Stimulated activated naive CD8-positive, alpha-beta T cell treated with anti-CD3 and anti-CD28 coated beads, Interleukin-15, amount 100 ng/mL, for 72 hours (primary cell): ENCODE results near the gene JSRP1.

Experiments
- ATAC-seq: fragments of 150-1000 bp; cut with Tn5 transposase; 2 replicates; pipeline ENCODE4 v1.10.0; 2021; ENCODE audit warnings: mild to moderate bottlenecking, moderate library complexity
- DNase-seq, 2 donors: peaks; one replicate each; pipeline ENCODE4 v3.0.0; 2021 to 2022
- H3K27ac Mint-ChIP-seq, 2 donors: one replicate each; pipeline ENCODE4 v1.8.0; 2022; ENCODE audit warnings: mild to moderate bottlenecking in 2 of 2, mixed read lengths in 2 of 2, moderate library complexity in 2 of 2
- H3K27me3 Mint-ChIP-seq: one replicate; pipeline ENCODE4 v1.8.0; 2022; ENCODE audit warnings: mixed read lengths
- H3K4me1 Mint-ChIP-seq: one replicate; pipeline ENCODE4 v1.8.0; 2022; ENCODE audit warnings: mild to moderate bottlenecking, mixed read lengths
- H3K4me3 Mint-ChIP-seq, 2 donors: one replicate each; pipeline ENCODE4 v1.8.0; 2022; ENCODE audit warnings: mild to moderate bottlenecking in 2 of 2, mixed read lengths in 2 of 2, moderate library complexity in 1 of 2
- H3K9me3 Mint-ChIP-seq, 2 donors: one replicate each; pipeline ENCODE4 v1.8.0; 2022; ENCODE audit warnings: mixed read lengths in 2 of 2

The JSRP1 gene

GRCh38 chr19:2236314-2237050, 19.7 kb downstream of the JSRP1 start, which contains the start of the genes PLEKHJ1 and SF3A2:
PLEKHJ1 (minus strand) TSS chr19:2236329; CDS start chr19:2236248, 81 bp downstream.
SF3A2 (plus strand) TSS chr19:2236824; CDS start chr19:2243419, 6,595 bp downstream.
- Mint-ChIP-seq H3K27me3 (no peaks in the 10 kb centered on the region), H3K27ac (peak within 1 kb of the TSS; percentile 99), H3K4me1 (peaks cover 86% of the 10 kb centered on the region), H3K4me3 (peak within 1 kb of the TSS; percentile 96 to 99), H3K9me3 (no peaks in the 10 kb centered on the region)
- ATAC-seq = peak; percentile 89
- peak; percentile 99 to 100 for DNase-seq

DNA sequence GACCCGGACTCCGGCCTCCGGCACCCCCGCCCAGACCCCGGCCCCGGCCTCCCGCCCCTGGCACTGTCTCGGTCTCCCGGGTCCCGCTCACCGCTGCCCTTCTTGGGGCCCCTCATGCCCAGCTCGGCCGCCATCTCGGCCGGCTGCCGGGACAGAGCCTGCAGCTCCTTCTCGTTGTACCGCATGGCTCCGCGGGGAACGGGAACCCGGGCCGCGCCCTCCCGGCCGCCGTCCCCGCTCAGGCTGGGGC, 20.2 kb downstream of the JSRP1 start:
- Mint-ChIP-seq H3K27me3 (no peaks in the 10 kb centered on the region), H3K9me3 (no peaks in the 10 kb centered on the region), H3K4me3 (peak overlapping the region; percentile 96 to 99), H3K4me1 (peaks cover 81% of the 10 kb centered on the region), H3K27ac (peak overlapping the region; percentile 99)
- DNase-seq (no peak), ATAC-seq (peak; percentile 83)

DNA sequence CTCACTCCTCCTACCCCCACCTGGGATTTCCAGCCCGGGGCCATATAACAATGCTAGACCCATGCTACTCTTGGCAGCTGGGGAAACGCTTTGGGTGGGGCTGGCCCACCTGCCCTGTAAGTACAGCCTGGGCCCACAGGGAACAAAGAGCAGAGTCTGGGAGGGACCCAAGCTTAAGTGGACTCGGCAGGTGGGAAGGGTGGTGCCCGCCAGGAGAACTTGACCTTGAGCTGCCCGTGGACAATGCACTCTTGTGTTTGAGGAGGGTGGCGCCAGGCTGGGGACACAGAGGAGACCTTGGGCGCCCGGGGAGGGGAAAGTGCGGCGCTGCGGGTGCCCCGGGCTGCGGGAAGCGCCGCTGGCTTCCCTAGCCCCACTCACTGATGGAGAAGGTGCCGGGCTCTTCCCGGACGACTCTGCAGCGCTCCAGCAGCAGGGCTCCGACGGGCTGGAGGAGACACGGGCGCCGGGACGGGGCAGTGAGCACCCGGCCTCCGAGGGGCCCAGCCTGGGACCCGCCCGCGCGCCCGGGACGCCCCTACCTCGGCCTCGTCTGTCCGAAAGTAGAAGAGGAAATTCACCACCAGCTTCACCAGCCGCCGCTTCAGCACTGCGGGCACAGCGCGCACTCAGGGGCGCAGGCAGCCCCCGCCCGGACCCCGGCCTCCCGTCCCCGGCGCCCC, 20.7 kb downstream of the JSRP1 start:
- H3K4me1 Mint-ChIP-seq = peaks cover 76% of the 10 kb centered on the region
- ATAC-seq (peak; percentile 17), DNase-seq (peak in 1 of 2 donors; percentile 36)
- H3K27ac Mint-ChIP-seq = peak overlapping the region; percentile 94 to 96
- H3K9me3 Mint-ChIP-seq = no peaks in the 10 kb centered on the region
- peak overlapping the region; percentile 96 to 99 for H3K4me3 Mint-ChIP-seq
- no peaks in the 10 kb centered on the region for H3K27me3 Mint-ChIP-seq

GRCh38 chr19:2234996-2235380, 21.2 kb downstream of the JSRP1 start:
- H3K4me1 Mint-ChIP-seq = peaks cover 71% of the 10 kb centered on the region

GRCh38 chr19:2233601-2234280, 22.5 kb downstream of the JSRP1 start:
- no peak for ATAC-seq

More at GRCh38 chr19:2234996-2235380, 21.2 kb downstream of the JSRP1 start:
- no peaks in the 10 kb centered on the region for H3K27me3 Mint-ChIP-seq
- peak overlapping the region; percentile 94 to 96 for H3K27ac Mint-ChIP-seq
- no peak for DNase-seq
- peak overlapping the region; percentile 96 to 99 for H3K4me3 Mint-ChIP-seq
- no peak for ATAC-seq
- H3K9me3 Mint-ChIP-seq = no peaks in the 10 kb centered on the region

DNA sequence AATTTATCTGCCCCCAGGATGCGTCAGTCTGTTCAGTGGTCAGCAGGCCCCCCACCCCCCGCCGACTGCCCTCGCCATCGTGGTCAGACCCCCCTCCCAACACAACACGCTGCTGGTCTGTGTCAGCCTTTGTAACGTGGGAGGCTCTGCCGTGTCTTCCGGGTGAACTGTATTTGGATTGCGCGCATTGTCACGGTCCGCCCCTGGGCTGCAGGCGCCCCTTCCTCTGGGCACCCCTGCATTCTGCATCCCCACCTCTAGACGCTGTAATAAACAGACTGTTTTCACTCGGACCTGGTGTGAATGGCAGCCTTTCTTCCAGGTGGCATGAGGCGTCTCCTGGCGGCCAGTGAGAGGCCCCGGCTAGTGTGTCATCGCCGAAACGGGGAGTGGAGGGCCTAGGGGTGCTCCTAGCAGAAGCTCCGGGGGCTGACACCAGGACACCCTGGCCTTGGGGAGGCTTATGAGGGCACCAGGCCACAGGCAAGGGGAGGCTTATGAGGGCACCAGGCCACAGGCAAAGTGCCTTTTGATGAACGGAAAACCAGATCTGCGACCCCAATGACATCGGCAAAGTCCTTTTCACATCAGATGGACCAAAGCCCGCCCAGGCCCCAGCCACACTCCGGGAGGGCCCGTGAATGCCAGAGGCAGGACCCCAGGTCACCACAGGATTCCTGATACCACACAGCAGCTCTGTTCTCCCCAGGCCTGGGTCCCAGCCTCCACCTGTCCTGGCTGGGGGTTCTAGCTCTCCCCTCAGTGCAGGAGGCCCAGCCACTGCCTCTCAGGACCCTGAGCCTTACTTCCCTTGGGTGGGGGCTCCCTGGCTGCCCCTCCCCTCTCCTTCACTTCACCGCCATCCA, 23.7 kb downstream of the JSRP1 start:
- peak overlapping the region; percentile 50 to 81 for H3K27ac Mint-ChIP-seq
- DNase-seq (no peak), ATAC-seq (no peak)
- no peaks in the 10 kb centered on the region for H3K9me3 Mint-ChIP-seq
- H3K27me3 Mint-ChIP-seq = no peaks in the 10 kb centered on the region
- peaks cover 46% of the 10 kb centered on the region for H3K4me1 Mint-ChIP-seq
- H3K4me3 Mint-ChIP-seq = peak overlapping the region in 1 of 2 donors; percentile 13

More at GRCh38 chr19:2233601-2234280, 22.5 kb downstream of the JSRP1 start:
- H3K27ac Mint-ChIP-seq = peak overlapping the region in 1 of 2 donors; percentile 68
- no peaks in the 10 kb centered on the region for H3K27me3 Mint-ChIP-seq
- DNase-seq = no peak
- peaks cover 58% of the 10 kb centered on the region for H3K4me1 Mint-ChIP-seq
- H3K4me3 Mint-ChIP-seq = peak overlapping the region in 1 of 2 donors; percentile 96
- no peaks in the 10 kb centered on the region for H3K9me3 Mint-ChIP-seq

- peaks cover 42% of the 10 kb centered on the region for H3K4me1 Mint-ChIP-seq
- H3K9me3 Mint-ChIP-seq = no peaks in the 10 kb centered on the region
- ATAC-seq = no peak
- no peaks in the 10 kb centered on the region for H3K27me3 Mint-ChIP-seq
- peak overlapping the region in 1 of 2 donors; percentile 67 for H3K27ac Mint-ChIP-seq
- DNase-seq = no peak
- H3K4me3 Mint-ChIP-seq = no peak overlapping the region
These were observed 24.5 kb downstream of the JSRP1 start for GRCh38 chr19:2231621-2232221.

GRCh38 chr19:2230807-2231533, 25.2 kb downstream of the JSRP1 start:
- Mint-ChIP-seq H3K27me3 (no peaks in the 10 kb centered on the region), H3K4me3 (no peak overlapping the region), H3K9me3 (no peaks in the 10 kb centered on the region), H3K4me1 (peaks cover 35% of the 10 kb centered on the region), H3K27ac (peak overlapping the region in 1 of 2 donors; percentile 34)
- DNase-seq (no peak), ATAC-seq (no peak)

DNA sequence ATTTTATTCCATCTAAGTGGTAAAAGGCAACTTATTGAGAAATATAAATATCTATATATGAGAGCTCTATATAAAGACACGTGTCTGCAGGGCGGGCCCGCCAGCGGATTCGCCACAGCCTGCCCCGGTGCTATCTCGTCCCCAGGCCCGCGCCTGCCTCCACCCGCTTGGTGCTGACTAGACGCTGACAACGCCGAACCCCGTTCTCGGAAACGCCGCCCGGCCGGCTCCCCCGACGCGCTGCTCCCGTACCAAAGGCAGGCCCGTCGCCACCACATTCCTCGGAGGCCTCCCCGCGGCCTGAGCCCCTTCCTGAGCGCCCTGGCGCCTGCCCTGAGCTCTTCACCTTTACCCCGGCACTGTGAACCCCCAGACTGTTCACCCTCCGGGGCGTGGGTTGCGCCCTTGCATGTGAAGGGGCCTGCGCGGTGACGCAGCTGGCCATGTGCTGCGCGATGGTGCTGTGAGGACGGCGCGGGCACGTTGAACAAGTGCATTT, 26.1 kb downstream of the JSRP1 start:
- Mint-ChIP-seq H3K9me3 (no peaks in the 10 kb centered on the region), H3K27ac (peak overlapping the region in 1 of 2 donors; percentile 80)

DNA sequence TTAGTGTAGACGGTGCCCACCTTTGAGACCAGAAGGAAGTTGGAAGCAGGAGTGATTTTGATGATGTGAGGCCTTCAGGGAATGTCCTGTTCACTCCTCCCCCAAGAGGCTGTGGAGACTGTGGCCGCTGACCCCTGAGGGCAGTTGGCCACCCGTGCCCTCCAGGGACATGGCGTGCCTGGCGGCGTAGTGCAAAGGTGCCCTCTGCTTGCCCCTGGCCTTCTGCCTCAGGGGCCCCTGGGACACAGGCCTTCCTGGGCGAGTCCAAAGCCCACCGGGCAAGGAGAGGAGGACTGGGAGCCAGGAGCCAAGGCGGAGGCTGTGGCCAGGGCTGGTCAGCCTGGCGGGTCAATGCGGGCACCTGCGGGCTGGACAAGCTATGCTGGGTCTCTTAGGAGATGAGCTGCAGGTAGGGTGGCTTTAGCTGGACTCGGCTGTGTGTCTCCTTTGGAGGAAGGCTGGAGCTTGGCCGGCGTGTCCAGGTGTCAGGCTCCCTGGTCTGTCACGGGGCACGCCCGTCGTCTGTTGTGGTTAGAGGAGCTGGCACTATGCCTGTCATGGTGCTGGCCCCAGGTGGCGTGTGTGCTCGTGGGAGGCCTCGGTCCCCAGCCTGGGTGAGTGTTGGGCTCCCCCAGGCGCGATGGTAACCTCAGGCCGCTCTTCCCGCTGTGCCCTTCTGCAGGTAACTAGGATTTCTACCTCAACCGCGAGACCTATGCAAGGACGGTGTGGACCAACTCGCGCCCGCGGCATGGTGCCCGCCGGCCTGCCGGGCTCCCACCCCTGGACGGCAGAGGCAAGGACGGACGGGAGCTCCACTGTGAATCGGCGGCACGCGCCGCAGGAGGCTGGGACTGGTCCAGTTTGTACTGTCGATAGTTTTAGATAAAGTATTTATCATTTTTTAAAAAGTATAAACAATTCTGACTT, 26.8 kb downstream of the JSRP1 start:
- peak overlapping the region; percentile 43 to 77 for H3K27ac Mint-ChIP-seq
- H3K4me3 Mint-ChIP-seq = no peak overlapping the region
- H3K9me3 Mint-ChIP-seq = no peaks in the 10 kb centered on the region
- no peak for DNase-seq
- H3K27me3 Mint-ChIP-seq = no peaks in the 10 kb centered on the region
- peaks cover 23% of the 10 kb centered on the region for H3K4me1 Mint-ChIP-seq
- no peak for ATAC-seq

More for the DNA sequence above, 26.1 kb downstream of the JSRP1 start:
- no peaks in the 10 kb centered on the region for H3K27me3 Mint-ChIP-seq
- ATAC-seq (no peak), DNase-seq (no peak)
- peaks cover 30% of the 10 kb centered on the region for H3K4me1 Mint-ChIP-seq
- no peak overlapping the region for H3K4me3 Mint-ChIP-seq

GRCh38 chr19:2228157-2229030, 27.8 kb downstream of the JSRP1 start:
- DNase-seq = no peak
- Mint-ChIP-seq H3K4me3 (no peak overlapping the region), H3K9me3 (no peaks in the 10 kb centered on the region), H3K27ac (peak overlapping the region; percentile 43 to 78), H3K27me3 (no peaks in the 10 kb centered on the region), H3K4me1 (peaks cover 22% of the 10 kb centered on the region)
- ATAC-seq = peak; percentile 17

DNA sequence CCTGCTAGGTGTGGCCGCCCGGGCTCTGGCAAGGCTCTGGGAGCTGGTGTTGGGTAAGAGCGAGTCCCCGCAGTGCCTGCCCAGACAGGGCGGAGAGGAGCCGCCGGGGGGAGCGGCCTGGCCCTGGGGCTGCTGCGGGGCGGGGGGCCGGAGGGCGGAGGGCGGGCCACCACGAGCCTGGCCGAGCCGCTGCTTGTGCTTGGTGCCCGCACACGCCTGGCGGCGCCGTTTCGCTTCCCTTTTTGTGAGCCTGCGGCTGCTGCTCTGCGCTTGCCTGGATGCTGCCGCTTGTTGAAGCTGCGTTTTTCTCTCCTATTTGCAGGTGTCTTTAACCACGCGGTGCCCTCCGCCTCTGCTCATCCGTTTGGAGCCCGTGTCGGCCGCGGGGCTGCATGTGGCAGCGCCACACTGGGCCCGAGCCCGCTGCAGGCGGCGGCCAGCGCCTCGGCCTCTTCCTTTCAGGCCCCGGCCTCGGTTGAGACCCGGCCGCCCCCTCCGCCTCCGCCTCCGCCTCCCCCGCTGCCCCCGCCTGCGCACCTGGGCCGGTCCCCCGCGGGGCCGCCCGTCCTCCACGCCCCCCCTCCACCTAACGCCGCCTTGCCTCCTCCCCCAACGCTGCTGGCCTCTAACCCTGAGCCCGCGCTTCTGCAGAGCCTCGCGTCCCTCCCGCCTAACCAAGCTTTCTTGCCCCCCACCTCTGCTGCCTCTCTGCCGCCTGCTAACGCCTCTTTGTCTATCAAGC, 28.6 kb downstream of the JSRP1 start:
- Mint-ChIP-seq H3K9me3 (no peaks in the 10 kb centered on the region), H3K27me3 (no peaks in the 10 kb centered on the region), H3K4me3 (no peak overlapping the region), H3K27ac (peak overlapping the region in 1 of 2 donors; percentile 67), H3K4me1 (peaks cover 19% of the 10 kb centered on the region)
- DNase-seq (no peak), ATAC-seq (peak; percentile 29)
